HG02852 (cell line): ENCODE measurements around the gene SYCP2L.
"Not testable (repeated sequence)": the region's sequence is repeated elsewhere in the genome, so short reads cannot be mapped to it uniquely, and the experiment has no call there.

ENCODE experiments used
- ATAC-seq: cut with Tn5 transposase; IDR thresholded peaks from one replicate; pipeline ENCODE4 v1.9.1; 2021; ENCODE audit warnings: mild to moderate bottlenecking, moderate library complexity; ENCODE audit not compliant: unreplicated experiment

The SYCP2L gene

DNA sequence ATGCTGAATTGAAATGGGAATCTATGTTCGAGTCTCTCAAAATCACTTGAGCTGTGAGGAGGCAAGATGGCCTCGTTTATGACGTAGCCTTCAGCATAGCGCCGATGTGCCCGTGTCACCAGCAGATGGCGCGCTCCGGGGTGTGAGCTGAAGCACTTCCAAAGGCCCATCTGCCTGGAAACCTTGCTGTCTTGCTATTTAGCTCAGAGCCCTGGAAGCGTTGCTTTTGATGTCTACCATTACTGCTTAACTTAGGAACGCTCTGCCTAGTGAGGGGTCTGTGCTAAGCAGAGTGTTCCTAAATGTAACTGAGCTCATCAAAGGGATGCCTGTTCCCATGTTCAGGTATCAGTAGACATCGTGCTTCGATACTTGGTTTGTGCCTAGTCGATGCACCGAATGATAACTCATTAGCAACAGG lies 67.7 kb downstream of the SYCP2L start:
- ATAC-seq: peak; percentile 91

DNA sequence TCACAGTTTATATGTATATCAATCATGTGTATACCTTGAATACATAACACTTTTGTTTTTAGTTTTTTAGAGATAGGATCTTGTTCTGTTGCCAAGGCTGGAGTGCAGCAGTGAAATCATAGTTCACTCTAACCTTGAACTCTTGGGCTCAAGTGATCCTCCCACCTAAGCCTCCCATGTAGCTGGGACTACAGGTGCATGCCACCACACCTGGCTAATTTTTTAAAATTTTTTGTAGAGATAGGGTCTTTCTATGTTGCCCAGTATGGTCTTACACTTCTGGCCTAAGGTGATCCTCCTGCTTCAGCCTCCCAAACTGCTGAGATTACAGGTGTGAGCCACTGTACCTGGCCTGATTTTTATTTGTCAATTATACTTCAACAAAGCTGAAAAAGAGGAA lies 69.9 kb downstream of the SYCP2L start:
- ATAC-seq: no peak

DNA sequence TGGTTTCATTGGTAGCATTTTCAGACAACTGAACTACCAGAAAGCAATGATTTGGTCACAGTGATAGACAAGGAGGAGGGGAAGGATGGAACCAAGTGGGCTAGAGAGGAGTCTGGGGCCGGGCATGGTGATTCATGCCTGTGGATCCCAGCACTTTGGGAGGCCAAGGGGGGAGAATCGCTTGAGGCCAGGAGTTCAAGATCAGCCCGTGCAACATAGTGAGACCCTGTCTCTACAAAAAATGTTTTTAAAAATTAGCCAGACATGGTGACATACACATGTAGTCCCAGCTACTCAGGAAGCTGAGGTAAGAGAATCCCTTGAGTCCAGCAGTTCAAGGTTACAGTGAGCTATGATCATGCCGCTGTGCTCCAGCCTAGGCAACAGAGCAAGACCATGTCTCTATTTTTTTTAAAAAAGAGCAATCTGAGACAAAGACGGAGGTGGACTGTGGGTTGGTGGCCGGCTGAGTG lies 70.6 kb downstream of the SYCP2L start:
- ATAC-seq: no peak

DNA sequence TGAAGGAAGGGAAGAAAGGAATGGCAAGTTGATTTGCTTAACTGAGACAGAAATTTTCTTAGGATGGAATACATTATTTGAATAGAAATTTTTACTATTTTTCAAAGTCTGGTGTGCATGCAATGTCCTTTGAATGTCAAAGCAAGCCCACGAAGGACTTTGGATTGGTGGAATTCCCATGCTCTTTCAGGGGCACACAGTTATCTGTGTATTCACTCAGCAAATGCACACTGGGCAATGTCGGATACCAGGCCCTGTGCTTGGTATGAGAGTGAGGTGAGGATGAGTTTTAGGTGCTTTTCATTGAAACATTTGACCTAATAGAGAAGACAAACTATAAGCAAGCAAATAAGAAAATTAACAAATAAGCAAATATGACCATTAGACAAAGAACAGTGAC lies 73.3 kb downstream of the SYCP2L start:
- no peak for ATAC-seq

DNA sequence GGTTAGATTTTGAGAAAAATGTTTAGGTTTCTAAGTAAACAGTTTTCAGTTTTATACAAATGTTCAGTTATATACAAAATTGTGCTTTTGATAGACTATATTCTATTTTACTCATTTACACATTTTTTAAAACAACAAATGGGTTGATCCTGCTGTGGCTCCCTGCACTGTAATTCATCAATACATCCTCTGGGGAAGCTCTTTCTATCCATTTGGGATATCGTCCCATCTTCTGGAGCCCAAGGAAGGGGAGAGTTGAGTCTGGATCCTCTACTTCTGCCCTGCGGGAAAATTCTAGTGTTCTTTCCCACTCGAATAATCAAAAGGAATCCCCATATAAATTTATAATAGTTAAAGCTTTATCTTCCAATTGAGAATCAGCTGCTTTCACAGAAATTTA lies 75.0 kb downstream of the SYCP2L start:
- no peak for ATAC-seq

DNA sequence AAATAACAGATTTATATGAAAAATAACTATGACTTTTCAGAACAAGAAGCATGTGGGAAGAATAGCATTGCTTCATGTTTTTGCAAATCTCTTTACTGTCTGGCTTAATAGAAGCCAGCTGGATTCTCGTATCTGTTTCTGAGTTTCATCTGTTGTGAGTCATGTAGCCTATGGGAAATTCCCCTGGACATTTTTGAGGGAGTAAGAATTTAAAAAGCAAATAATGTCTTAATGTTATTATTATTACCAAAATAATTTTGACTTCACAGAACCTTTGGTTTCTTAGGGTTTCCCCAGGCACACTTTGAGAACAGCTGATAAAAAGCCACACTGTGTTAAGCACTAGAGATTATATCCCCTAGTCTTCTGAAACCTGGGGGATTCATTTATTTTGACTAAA lies 75.8 kb downstream of the SYCP2L start:
- peak; percentile 57 for ATAC-seq

DNA sequence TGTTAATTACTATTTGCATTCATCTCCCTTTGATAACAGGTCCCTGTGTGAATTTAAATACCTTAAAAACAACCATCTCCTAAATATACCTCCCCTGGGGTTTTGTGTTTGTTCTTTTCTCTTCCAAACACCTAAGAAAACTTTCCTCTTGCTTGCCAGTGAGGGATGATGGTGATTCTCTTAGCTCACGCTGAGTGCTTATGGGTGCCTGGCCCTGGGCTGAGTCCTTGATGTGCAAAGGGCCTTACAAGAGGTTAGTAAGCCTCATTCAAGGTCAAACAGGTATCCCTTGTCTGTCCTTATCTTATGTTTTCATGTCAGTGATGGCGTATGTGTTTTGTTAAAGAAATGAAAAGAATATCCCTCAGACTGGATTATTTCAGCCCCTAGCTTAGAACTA lies 76.3 kb downstream of the SYCP2L start:
- no peak for ATAC-seq

DNA sequence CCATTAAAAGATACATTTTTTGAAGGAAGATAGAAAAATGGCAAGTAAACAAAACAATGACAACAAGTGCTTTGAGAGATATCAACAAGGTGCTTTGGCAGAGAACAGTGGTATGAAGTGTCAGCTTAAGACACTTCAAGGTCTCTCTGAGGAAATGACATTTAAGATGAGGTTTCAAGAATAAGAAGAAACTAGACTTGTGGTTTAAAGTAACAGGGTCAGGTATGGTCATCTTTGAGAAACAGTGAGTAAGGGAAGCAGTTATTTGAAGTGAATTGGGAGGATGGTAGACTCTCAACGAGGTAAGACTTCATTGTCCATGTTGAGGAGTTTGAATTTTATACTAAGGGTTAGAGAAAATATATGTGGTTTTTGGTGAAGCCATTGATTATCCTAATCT lies 77.8 kb downstream of the SYCP2L start:
- ATAC-seq: peak; percentile 94

DNA sequence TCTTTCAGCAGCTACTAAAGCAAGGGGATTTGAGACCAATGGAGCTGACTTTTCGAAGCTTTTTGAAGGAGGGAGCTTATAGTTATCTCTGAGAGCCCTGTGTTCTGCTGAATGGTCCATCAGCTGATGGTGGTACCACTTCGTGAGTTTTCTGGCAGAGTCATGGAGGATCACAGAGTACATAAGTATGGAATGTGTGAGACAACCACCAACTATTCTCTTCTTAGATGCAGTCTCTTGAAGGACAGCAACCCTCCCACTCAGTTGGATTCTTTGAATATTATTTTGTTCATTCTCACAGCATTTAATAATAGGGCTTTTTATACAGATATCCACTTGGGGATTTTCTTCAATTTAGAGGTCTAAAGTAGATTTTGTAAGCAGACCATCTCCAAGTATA lies 81.9 kb downstream of the SYCP2L start:
- no peak for ATAC-seq

DNA sequence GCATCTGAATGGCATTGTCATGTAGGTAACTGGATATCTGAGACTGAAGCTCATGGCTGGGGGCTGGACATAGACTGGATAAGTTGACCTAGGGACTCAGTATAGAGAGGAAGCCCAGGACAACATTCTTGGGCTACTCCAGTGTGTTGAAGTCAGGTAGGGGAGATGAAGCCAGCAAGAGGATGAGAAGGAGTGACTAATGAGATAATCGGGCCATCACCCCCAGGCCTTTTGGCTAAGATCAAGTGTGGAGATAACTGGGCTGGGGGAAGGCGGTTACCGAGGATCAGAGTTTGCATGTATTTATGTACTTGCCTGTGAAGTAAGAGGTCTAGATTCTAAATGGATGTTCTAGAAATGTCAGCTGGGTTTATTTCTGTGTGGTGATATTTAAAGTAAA lies 83.9 kb downstream of the SYCP2L start:
- ATAC-seq: no peak

DNA sequence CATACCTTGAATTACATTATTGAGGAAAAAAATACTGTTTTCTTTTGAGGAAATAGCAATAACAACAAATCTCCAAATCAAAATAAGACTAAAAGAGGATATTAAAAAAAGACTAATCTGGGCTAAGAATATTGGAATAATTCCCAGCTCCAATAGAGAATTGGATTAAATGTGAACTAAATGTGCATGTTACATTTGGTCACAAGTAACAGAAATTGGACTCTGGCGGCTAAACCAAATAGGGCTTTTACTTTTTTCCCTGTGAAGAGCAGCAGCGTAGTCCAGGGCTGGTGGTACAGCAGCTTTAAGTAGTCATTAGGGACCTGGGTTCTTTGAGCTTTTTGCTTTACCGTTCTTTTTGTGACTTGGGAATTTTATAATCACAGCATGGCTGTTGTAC lies 85.3 kb downstream of the SYCP2L start:
- no peak for ATAC-seq

DNA sequence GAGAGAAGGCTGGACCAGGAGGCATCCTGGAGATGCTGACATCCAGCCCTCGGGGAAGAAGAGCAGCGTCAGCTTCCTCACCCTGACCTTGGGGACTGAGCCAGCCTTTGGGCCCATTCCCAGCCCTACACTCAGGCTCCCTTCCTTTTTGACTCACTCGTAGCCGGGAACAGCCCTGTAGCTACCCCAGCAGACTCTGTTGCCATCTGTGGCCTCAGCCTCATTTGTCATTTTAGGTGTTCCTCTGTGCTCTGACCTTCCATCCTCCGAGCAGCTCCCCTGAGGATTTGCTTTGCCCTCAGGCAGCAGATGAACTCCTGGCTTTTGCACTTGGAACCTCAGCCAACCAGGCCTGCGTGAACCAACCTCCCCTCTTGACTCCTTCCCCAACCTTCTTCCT lies 89.7 kb downstream of the SYCP2L start:
- ATAC-seq: no peak

DNA sequence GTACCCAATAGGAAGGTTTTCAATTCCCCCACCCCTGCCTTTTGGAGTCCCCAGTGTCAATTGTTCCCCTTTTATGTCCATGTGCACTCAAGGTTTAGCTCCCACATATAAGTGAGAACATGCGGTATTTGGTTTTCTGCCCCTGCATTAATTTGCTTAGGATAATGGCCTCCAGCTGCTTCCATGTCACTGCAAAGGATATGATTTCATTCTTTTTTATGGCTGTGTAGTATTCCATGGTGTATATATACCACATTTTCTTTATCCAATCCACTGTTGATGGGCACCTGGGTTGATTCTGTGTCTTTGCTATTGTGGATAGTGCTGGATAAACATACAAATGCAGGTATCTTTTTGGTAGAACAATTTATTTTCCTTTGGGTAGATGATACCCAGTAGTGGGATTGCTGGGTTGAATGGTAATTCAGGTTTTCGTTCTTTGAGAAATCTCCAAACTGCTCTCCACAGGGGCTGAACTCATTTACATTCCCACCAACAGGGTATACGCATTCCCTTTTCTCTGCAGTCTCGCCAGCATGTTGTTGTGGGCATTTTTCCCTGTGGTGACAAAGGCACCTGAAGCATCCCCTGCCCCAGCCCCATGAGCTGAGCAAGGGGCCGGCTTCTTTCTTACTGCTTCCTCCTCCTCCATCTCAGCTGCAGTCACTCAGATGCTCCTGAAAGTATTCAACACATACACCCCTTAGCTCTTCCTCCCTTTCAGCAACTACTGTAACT lies 90.5 kb downstream of the SYCP2L start:
- no peak for ATAC-seq

DNA sequence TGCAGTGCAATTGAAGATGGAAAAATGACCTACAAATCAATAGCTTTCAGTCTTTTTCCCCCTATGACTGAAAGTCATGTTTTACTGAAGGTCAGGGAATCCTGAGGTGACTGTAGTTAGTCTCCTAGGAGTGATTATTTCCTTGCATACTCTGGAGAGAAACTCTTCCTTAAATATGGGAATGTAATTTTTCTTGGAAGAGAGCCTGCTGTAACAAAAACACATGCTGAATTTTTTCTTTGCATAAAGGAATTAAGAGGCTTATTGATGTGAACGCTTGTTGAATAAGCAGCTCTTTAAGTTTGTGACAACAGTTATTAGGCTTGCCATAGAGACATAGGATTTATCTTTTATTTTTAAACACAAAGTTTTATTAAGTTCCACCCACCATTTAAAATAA lies 92.8 kb downstream of the SYCP2L start:
- ATAC-seq: no peak

DNA sequence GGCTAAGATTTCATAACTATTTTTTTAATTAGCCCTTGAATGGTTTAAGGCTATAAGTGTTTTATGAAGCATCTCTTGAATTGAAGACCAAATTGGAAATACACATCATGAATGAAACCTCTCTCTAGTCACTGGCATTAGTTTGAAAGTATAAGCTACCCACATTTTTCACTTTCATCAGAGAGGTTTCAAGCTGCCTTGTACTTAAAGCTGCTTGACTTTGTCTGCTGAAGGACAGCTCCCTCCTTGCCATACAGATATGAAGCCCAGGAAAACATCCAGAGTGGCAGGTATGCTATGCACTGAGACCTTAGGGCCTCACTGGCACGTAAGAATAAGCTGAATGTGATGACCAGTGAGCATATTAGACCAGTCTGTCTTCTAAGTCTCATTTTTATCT lies 94.6 kb downstream of the SYCP2L start:
- ATAC-seq: no peak

DNA sequence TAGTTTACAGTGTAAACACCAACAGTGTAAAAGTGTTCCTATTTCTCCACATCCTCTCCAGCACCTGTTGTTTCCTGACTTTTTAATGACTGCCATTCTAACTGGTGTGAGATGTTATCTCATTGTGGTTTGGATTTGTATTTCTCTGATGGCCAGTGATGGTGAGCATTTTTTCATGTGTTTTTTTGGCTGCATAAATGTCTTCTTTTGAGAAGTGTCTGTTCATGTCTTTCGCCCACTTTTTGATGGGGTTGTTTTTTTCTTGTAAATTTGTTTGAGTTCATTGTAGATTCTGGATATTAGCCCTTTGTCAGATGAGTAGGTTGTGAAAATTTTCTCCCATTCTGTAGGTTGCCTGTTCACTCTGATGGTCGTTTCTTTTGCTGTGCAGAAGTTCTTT lies 98.1 kb downstream of the SYCP2L start:
- not testable (repeated sequence) for ATAC-seq

DNA sequence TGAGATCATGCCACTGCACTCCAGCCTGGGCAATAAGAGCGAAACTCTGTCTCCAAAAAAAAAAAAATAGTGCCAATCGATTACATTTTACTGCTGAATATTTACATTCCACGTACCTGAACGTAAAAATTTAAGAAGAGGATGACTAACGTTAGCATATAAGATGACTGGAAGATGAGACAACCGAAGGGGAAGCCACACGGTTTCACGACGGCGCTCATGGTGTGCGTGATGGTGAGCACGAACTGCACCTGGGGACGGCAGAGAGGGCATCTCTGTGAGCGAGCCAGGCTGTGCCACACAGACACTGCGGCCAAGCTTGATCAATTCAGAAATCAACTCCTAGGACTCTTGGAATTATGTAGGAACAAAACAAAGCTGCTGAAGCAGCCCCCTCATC lies 102.7 kb downstream of the SYCP2L start:
- ATAC-seq: no peak

DNA sequence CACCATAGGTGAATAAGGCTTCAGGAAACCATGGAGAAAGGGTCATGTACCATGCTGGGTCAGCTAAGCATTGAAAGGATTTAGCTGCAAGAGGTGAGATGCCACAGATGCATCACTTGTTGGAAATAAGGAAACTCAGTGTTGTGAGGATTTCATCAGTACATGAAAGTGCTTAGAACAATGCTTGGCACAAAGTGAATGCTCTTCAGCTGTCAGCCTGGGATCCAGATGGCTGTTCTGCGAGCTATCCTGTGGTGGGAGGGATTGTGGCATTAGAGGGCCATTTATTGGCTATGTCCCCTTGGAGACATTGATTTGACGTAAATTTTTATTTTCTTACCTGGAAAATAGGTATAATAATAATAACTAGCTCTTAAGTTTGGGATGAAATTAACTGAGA lies 104.3 kb downstream of the SYCP2L start:
- no peak for ATAC-seq

DNA sequence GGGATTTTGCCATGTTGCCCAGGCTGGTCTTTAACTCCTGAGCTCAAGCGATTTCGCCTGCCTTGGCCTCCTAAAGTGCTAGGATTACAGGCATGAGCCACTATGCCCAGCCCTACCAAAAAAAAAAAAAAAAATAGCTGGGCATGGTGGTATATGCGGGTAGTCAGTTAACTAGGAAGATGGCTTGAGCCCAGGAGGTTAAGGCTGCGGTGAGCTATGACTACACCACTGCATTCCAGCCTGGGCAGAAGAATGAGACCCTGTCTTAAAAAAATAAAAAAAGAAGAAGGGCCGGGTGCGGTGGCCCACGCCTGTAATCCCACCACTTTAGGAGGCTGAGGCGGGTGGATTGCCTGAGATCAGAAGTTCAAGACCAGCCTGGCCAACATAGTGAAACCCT lies 107.0 kb downstream of the SYCP2L start:
- ATAC-seq: no peak

DNA sequence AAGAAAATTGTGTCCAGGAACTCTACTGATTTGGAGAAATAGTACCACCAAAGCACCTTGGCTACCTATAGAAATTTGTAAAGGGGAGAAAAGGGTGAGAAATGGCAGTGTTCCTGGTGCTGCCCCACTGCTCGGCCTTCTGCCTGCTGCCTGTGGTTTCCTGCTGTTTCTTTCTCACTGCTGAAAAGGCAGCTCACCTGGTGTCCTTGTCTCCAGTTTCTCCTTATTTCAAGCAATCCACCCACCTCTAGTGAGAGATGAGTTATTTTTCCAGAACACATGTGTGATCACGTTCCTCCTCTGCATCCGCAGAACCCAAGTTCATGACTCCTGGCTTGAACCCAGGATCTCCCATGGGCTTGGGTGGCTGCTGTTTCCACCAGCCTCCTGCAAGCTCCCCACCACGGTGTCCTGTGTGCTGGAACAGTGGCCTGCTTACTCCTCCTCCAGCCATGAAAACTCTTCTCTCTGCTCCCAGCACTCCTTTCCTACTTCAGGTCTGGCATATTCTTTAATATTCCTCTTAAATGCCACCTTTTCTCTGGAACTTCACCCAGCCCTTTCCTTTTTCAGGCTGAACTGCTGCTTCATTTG lies 108.4 kb downstream of the SYCP2L start:
- ATAC-seq: no peak

DNA sequence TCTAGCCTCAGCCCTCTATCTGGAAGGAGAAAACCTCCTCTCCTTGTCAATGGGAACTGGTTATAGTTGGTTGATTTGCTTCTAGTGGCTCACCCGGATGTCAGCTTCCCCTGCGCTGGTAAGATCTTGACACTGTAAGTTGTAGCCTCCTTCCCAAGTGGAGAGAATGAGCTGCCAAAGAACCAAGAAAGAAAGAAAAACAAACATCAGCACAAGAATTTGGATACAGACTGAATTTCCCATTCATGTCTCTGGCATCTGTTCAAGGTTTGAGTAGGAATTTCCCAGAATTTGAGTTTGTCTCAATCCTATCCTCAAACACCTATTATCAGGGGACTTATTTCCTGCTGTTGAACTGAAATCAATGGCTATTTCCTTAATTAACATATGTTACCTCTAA lies 113.1 kb downstream of the SYCP2L start:
- no peak for ATAC-seq

DNA sequence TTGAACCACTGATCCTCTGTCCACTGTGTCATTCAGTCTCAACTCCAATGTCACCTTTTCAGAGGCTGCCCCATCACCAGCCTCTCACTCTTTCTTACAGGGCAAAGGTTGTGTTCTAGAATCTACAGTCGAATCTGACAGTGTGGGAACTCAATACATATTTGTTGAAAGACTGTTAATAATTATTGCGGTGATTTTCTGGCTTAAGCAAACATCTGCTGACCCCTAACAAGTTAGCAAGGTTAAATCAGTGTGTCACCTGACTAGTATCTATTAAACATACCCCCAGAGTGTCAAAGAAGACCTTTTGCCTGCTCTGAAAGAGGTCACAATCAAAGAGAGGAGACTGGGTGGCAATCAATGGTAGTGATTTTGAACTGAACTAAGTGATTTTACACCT lies 115.3 kb downstream of the SYCP2L start:
- no peak for ATAC-seq

DNA sequence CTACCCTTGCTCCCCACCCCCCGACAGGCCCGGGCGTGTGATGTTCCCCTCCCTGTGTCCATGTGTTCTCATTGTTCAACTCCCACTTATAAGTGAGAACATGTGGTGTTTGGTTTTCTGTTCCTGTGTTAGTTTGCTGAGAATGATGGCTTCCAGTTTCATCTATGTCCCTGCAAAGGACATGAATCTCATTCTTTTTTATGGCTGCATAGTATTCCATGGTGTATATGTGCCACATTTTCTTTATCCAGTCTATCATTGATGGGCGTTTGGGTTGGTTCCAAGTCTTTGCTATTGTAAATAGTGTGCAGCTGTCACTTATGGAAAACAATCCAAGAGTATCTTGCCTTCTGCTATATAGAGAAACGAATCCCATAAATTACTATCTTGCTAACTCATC lies 116.4 kb downstream of the SYCP2L start:
- ATAC-seq: not testable (repeated sequence)
